Dendritic cell treated with granulocyte-macrophage colony-stimulating factor and Interleukin-4, amounts not matched to agents 40 ng/mL and 50 ng/mL, for 4 days (primary cell): ENCODE measurements around the gene DNASE2B.

Source experiments
- H3K27ac Mint-ChIP-seq: one replicate; pipeline ENCODE4 v1.8.0; 2022; ENCODE audit warnings: mild to moderate bottlenecking, mixed read lengths
- H3K27me3 Mint-ChIP-seq: one replicate; pipeline ENCODE4 v1.8.0; 2022; ENCODE audit warnings: mild to moderate bottlenecking, mixed read lengths
- H3K36me3 Mint-ChIP-seq: one replicate; pipeline ENCODE4 v1.8.0; 2022; ENCODE audit warnings: low read depth, mixed read lengths
- H3K4me1 Mint-ChIP-seq: one replicate; pipeline ENCODE4 v1.8.0; 2022; ENCODE audit warnings: low read depth, mixed read lengths
- H3K4me3 Mint-ChIP-seq: one replicate; pipeline ENCODE4 v1.8.0; 2022; ENCODE audit warnings: mild to moderate bottlenecking, moderate library complexity, mixed read lengths
- H3K9me3 Mint-ChIP-seq: one replicate; pipeline ENCODE4 v1.8.0; 2022; ENCODE audit warnings: mixed read lengths
- intact Hi-C: fragments of 100-400 bp; cut with micrococcal nuclease; formaldehyde crosslinking; loops from one replicate; pipeline ENCODE4 v1.15.0; 2022

DNASE2B gene

GRCh38 chr1:84412316-84412942 lies 14.1 kb downstream of the DNASE2B start:
- intact Hi-C loops, result no loop called here
- no peaks in the 10 kb centered on the region for H3K27me3 Mint-ChIP-seq
- no peaks in the 10 kb centered on the region for H3K36me3 Mint-ChIP-seq
- peaks cover 6% of the 10 kb centered on the region for H3K4me1 Mint-ChIP-seq
- H3K4me3 Mint-ChIP-seq, result no peak overlapping the region
- H3K9me3 Mint-ChIP-seq, result no peaks in the 10 kb centered on the region
- H3K27ac Mint-ChIP-seq, result no peak overlapping the region

- H3K27me3 Mint-ChIP-seq, result no peaks in the 10 kb centered on the region
- no peak overlapping the region for H3K27ac Mint-ChIP-seq
- H3K4me3 Mint-ChIP-seq, result no peak overlapping the region
- peaks cover 3% of the 10 kb centered on the region for H3K4me1 Mint-ChIP-seq
- intact Hi-C loops, result no loop called here
- no peaks in the 10 kb centered on the region for H3K9me3 Mint-ChIP-seq
- no peaks in the 10 kb centered on the region for H3K36me3 Mint-ChIP-seq
These were observed 17.1 kb downstream of the DNASE2B start for GRCh38 chr1:84415396-84415795.

- Mint-ChIP-seq H3K27me3 (no peaks in the 10 kb centered on the region), H3K27ac (no peak overlapping the region), H3K4me3 (no peak overlapping the region), H3K36me3 (no peaks in the 10 kb centered on the region), H3K9me3 (no peaks in the 10 kb centered on the region), H3K4me1 (peaks cover 16% of the 10 kb centered on the region)
- intact Hi-C loops, result loop anchor here (5.0 kb wide), 1 partner anchor 36 kb away; no protein-coding TSS in a partner anchor
These were observed 24.6 kb downstream of the DNASE2B start for GRCh38 chr1:84422909-84423308.

DNA sequence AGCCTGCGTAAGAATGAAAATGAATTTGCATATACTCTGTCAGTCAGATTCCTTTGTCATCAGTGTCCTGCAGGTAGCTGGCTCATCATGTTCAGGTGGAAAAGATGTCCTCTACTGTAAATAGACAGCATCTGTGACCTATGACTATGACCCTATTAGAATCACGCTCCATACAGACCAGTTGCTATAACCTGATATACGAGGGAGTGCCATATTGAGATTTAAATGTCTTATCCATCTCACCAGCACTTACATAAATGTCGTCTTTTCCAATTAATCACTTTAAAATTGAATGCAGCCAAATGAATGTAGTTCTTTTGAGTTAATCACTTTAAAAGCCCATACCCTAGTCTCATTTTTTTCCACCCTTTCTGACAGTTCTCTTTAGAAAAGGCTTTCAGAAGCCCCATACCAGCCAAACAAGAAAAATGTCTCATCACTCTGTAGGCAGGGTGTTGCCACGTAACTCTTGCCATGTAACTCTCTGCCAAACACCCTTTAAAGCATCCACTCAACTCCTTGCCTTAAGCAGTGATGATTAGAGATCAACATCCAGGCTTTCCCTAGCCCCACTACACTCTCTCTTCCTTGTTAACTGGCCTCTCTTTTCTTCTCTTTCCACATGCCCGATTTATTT lies 26.3 kb downstream of the DNASE2B start:
- Mint-ChIP-seq H3K36me3 (no peaks in the 10 kb centered on the region), H3K4me1 (peaks cover 24% of the 10 kb centered on the region), H3K27ac (peak overlapping the region; percentile 16), H3K9me3 (no peaks in the 10 kb centered on the region), H3K27me3 (no peaks in the 10 kb centered on the region), H3K4me3 (no peak overlapping the region)
- intact Hi-C loops, result loop anchor here (5.0 kb wide), 1 partner anchor 37 kb away; no protein-coding TSS in a partner anchor

DNA sequence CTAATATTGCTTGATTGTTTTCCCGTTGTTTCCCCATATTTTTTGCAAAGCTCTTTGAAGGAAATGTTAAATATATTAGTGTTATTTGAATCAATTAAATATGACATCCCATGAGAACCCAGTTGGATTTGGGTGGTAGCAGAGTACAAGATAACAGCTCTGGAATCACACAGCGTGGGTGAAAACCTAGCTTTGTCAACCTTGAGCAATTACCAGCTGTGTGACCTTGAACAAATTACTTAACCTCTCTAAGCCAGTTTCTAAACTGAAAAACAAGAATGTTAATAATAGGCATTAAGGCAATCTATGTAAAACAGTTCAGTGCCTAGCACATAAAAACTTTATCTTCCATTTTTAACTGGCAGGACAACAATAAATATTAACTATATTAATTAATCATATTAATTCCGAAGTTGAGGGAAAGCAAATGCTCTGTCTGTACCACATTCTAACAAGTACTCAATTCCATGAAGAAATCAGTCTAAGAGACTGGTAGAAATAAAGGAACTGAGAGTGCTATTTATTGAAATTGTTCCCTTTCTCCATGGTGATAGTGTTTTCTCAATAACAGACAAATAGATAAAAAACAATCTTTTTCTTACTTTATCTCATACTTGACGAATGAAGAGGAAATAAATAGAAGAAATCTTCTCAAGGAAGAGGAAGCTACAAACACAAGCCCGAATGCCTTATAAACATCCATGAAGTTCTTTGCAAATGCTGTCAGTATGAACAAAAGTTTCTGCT lies 27.0 kb downstream of the DNASE2B start:
- intact Hi-C loops, result no loop called here
- Mint-ChIP-seq H3K36me3 (no peaks in the 10 kb centered on the region), H3K4me1 (peaks cover 29% of the 10 kb centered on the region)

GRCh38 chr1:84426376-84426775 lies 28.1 kb downstream of the DNASE2B start:
- Mint-ChIP-seq H3K27me3 (no peaks in the 10 kb centered on the region), H3K4me1 (peaks cover 30% of the 10 kb centered on the region), H3K4me3 (no peak overlapping the region), H3K9me3 (no peaks in the 10 kb centered on the region), H3K36me3 (no peaks in the 10 kb centered on the region), H3K27ac (no peak overlapping the region)
- intact Hi-C loops, result no loop called here

More for the DNA sequence above, 27.0 kb downstream of the DNASE2B start:
- no peaks in the 10 kb centered on the region for H3K27me3 Mint-ChIP-seq
- H3K9me3 Mint-ChIP-seq, result no peaks in the 10 kb centered on the region
- H3K27ac Mint-ChIP-seq, result peak overlapping the region; percentile 16
- no peak overlapping the region for H3K4me3 Mint-ChIP-seq

DNA sequence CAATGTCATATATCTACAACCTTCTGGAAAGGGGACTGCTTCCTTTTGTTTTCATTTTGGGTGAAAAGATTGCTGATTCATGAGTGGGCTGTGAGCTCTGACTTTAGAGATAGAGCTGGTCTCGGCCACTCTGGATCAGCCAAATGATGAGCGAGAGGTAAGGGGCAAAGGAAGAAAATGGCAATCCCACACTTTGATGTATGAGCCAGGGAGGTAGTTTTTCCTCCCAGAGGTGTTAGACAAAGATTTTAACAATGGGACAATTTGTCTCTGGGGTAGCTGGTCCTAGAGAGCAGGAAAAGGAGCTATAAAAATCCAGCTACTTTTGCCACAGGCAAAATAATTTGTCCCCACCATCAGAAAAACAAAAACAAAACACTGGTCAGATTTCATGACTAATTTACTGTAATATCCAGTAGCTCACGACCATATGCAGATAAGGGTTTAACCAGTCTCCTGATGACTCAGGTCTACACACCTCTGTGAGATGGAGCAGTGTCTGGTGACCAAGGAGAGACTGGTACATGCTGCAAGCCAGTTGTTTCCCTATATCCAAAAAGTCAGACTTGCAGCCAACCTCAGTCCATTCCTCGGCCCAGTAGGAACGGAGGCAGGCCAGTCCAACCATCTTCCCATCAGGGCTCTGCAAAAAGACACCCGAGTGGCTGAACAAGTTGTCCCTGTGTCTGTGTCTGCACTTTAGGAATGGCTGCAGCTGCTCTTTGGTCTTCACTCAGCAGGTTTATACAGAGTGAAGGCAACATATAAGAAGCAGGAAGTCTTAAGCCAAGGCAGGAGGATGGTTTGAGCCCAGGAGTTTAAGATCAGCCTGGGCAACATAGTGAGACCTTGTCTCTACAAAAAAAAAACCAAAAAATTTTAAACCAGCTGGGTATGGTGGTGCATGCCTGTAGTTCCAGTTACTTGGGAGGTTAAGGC lies 29.2 kb downstream of the DNASE2B start:
- intact Hi-C loops, result no loop called here
- Mint-ChIP-seq H3K4me1 (peaks cover 30% of the 10 kb centered on the region), H3K27me3 (no peaks in the 10 kb centered on the region), H3K27ac (no peak overlapping the region), H3K36me3 (no peaks in the 10 kb centered on the region), H3K4me3 (no peak overlapping the region), H3K9me3 (no peaks in the 10 kb centered on the region)

GRCh38 chr1:84428235-84428634 lies 30.0 kb downstream of the DNASE2B start:
- Mint-ChIP-seq H3K27ac (no peak overlapping the region), H3K27me3 (no peaks in the 10 kb centered on the region), H3K9me3 (no peaks in the 10 kb centered on the region), H3K4me3 (no peak overlapping the region), H3K36me3 (no peaks in the 10 kb centered on the region), H3K4me1 (peaks cover 33% of the 10 kb centered on the region)
- intact Hi-C loops, result no loop called here

DNA sequence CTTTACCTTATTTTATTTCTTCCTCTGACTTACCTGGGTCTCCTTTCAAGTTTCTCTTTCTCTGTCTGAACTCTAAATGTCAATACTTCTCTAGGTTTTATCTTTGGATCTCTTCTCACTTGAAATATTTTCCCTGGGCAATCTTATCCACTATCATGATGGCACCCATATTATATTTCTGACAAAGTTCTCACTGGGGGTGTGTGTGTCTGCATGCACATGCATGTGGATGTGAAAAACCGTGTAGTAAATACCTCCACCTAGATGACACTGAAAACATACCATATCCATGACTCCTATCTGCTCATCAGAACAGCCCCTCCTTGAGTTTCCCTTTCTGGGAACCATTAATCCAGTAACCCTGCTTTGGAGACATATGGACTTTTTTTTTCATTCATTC lies 30.9 kb downstream of the DNASE2B start:
- Mint-ChIP-seq H3K27me3 (no peaks in the 10 kb centered on the region), H3K4me3 (no peak overlapping the region), H3K4me1 (peaks cover 37% of the 10 kb centered on the region), H3K36me3 (no peaks in the 10 kb centered on the region), H3K9me3 (no peaks in the 10 kb centered on the region), H3K27ac (peak overlapping the region; percentile 30)
- intact Hi-C loops, result no loop called here

DNA sequence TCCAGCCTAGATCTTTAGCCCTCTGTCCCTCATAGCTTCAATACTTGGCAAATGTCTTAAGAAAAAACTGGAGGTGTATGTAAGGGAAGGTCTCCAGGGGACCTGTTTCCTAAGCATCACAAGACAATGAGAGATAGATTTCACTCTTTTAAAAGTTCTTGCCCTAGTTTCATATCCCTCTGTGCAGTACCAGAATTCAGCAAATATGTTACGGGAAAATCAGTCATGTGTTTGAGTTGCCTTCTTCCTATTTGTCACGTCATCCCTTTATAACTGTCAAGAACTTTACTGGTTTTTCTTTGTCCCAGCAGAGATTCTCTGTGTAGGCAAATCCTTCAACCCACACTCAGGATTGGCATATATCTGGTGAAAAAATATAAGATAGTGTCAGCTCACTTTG lies 32.3 kb downstream of the DNASE2B start:
- H3K27me3 Mint-ChIP-seq, result no peaks in the 10 kb centered on the region
- intact Hi-C loops, result loop anchor here (5.0 to 10.0 kb wide), 3 partner anchors 128 to 504 kb away; partner anchors contain the start of gene SAMD13
- peak overlapping the region; percentile 30 for H3K27ac Mint-ChIP-seq
- peaks cover 30% of the 10 kb centered on the region for H3K4me1 Mint-ChIP-seq
- H3K36me3 Mint-ChIP-seq, result no peaks in the 10 kb centered on the region
- H3K9me3 Mint-ChIP-seq, result no peaks in the 10 kb centered on the region
- no peak overlapping the region for H3K4me3 Mint-ChIP-seq

DNA sequence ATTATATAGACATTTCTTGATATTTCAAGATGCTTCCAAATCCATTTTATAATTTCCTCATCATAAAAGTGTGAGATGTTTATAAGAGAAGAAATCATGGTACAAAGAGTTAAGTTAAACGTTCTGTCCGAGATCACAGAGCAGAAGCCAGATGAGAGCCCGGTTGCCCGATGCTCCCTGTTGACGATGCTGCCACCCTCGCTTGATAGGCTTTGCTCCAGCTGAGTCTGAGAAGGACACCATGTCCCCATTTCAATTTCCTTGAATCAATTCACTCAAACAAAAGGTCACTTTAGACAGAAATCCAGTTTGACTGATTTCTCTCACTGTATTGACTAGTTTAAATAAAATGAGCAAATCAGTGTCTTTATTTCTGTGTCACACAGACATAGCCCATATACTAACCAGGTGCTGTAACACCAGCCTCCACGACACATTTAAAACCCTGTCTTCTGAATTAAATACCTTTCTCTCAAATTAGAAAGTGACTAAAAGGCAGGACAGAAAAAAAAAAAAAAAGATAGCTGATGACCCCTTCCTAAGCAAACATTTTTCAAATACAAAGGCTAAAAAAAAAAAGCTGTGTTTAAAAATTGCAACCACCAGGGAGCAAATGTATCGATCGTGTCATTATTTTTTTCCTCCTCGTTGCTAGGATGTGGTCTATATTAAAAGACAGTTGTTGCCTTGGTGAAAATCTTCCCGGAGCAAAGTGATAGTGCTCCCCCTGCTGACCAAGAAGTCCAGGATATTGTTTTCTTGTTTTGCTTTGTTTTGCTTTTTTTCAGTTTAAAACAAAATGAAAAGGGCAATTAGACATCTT lies 35.2 kb downstream of the DNASE2B start:
- intact Hi-C loops, result loop anchor here (1.0 to 10.0 kb wide), 4 partner anchors 131 to 501 kb away; partner anchors contain the start of gene SAMD13
- Mint-ChIP-seq H3K27me3 (no peaks in the 10 kb centered on the region), H3K4me3 (peak overlapping the region; percentile 37), H3K4me1 (peaks cover 30% of the 10 kb centered on the region), H3K36me3 (no peaks in the 10 kb centered on the region), H3K9me3 (no peaks in the 10 kb centered on the region), H3K27ac (peak overlapping the region; percentile 71)

DNA sequence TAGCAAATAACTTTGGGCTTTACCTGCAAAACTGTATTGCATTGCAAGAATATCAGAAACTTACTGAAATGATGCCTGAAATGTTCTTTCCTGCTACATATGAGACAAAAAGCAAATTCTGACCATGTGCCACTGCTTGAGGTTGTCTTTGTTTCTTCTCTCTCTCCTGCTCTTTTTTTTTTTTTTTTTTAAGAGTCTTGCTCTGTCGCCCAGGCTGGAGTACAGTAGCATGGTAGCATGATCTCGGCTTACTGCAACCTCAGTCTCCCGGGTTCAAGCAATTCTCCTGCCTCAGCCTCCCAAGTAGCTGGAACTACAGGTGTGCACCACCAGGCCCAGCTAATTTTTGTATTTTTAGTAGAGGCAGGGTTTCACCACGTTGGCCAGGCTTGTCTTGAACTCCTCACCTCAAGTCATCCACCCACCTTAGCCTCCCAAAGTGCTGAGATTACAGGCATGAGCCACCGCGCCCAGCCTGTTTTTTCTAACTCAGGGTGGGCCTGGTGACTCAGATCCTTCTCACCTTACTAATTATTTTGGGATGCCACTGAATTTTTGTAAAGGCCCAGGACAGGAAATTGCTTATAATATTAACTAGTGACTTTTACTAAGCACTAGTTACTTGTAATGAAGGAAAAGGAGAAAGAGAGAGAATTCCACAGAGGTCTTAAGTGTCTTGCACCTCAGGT lies 35.9 kb downstream of the DNASE2B start:
- Mint-ChIP-seq H3K9me3 (no peaks in the 10 kb centered on the region), H3K4me1 (peaks cover 26% of the 10 kb centered on the region), H3K27ac (no peak overlapping the region), H3K4me3 (no peak overlapping the region), H3K27me3 (no peaks in the 10 kb centered on the region), H3K36me3 (no peaks in the 10 kb centered on the region)
- intact Hi-C loops, result loop anchor here (5.0 to 10.0 kb wide), 3 partner anchors 132 to 501 kb away; partner anchors contain the start of gene SAMD13
